AG10803 (cell line): ENCODE data around the gene PRPSAP2.

Experiments used
- DNase-seq: peaks from one replicate; pipeline ENCODE4 v3.0.0; 2010; ENCODE audit warnings: low read depth
- H3K4me3 ChIP-seq: 2 replicates; pipeline ENCODE4 v1.5.1; 2011; ENCODE audit warnings: mild to moderate bottlenecking, low read length, control low read depth
- TF ChIP-seq, protein P1 (sequence below): conservative IDR thresholded peaks from 2 replicates; pipeline ENCODE4 v1.5.1; 2011; ENCODE audit warnings: mild to moderate bottlenecking, low read length, control low read depth, inconsistent platforms

PRPSAP2 gene

GRCh38 chr17:18959071-18959844, 101.3 kb downstream of the PRPSAP2 start:
- no peak for DNase-seq
- H3K4me3 ChIP-seq = no peak overlapping the region
- TF ChIP-seq, protein P1, sequence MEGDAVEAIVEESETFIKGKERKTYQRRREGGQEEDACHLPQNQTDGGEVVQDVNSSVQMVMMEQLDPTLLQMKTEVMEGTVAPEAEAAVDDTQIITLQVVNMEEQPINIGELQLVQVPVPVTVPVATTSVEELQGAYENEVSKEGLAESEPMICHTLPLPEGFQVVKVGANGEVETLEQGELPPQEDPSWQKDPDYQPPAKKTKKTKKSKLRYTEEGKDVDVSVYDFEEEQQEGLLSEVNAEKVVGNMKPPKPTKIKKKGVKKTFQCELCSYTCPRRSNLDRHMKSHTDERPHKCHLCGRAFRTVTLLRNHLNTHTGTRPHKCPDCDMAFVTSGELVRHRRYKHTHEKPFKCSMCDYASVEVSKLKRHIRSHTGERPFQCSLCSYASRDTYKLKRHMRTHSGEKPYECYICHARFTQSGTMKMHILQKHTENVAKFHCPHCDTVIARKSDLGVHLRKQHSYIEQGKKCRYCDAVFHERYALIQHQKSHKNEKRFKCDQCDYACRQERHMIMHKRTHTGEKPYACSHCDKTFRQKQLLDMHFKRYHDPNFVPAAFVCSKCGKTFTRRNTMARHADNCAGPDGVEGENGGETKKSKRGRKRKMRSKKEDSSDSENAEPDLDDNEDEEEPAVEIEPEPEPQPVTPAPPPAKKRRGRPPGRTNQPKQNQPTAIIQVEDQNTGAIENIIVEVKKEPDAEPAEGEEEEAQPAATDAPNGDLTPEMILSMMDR = no peak

DNA sequence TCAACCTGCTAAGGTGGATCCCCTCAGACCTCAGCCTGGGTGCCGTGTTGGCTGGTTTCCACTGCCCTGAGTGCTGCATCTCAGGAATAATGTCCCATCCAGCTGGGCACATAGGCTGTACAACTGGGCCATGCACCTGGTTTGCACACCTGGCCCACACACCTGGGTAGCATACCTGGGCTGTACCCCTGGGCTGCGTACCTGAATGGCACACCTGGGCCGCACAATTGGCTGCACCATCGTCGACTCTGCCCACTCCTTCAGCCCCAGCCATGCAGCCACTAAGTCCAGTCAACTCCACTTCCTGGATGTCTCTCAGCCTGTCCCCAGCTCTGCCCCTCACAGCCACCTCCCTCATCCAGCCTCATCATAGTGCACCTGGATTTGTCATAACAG, 101.9 kb downstream of the PRPSAP2 start:
- no peak for DNase-seq
- TF ChIP-seq, protein P1 = no peak
- no peak overlapping the region for H3K4me3 ChIP-seq

- DNase-seq = no peak
- no peak overlapping the region for H3K4me3 ChIP-seq
- TF ChIP-seq, protein P1 = no peak
Measured at GRCh38 chr17:18960241-18960665, 102.3 kb downstream of the PRPSAP2 start.

- peak; percentile 57 for DNase-seq
- TF ChIP-seq, protein P1 = peak; percentile 81
- H3K4me3 ChIP-seq = no peak overlapping the region
Measured at GRCh38 chr17:18960803-18961511, 103.0 kb downstream of the PRPSAP2 start.

- DNase-seq = peak; percentile 18
- no peak overlapping the region for H3K4me3 ChIP-seq
- TF ChIP-seq, protein P1 = no peak
Measured at GRCh38 chr17:18961634-18962493, 103.9 kb downstream of the PRPSAP2 start.

DNA sequence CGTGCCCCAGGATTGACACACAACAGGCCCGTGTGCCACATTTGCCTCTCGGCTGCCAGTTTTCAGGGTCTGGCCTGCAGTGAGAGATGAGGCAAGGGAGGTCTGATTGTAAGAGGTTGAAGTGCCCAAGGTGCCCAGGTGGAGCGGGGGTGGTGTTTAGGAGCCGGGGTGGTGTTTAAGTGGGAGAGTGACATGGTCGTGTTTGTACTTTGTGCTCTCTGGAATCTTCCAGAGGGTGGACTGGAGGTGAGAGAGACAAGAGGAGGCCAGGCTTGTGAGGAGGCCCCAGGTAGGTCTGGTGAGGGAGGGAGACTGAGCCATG, 104.5 kb downstream of the PRPSAP2 start:
- TF ChIP-seq, protein P1 = no peak
- DNase-seq = no peak
- no peak overlapping the region for H3K4me3 ChIP-seq
